ENCODE measurements around the gene NR3C2.
A peak's percentile ranks its signal among the peaks of the same experiment; 100 is the strongest.

NR3C2 gene

DNA sequence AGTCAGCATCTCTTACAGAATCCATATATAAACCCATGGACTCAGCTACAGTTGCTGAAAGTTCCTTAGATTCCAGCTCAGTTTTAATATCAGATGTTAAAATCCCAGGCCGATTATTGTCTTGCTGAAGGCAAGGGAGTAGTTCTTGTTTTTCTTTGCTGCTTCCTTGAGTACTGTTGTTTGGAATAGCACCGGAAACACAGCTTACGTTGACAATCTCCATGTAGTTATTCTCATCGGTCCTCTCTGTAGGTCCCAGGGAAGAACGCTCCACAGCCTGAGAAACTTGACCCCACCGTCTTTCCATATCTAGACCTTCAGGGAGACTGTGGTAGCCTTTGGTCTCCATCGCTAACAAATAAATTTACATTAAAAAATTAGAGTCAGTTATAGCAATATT, 5.7 kb downstream of the NR3C2 start:
- H3K4me1 ChIP-seq (ENCODE audit: control extremely low read depth in 1 of 4, control insufficient read depth in 4 of 4, insufficient read depth in 4 of 4, low read length in 3 of 4): peaks cover 2 to 13% (median 5%) of the 10 kb centered on the region in 4 experiments
- no peak for DNase-seq
- H3K27ac ChIP-seq (ENCODE audit: insufficient read depth in 1 of 2, low read depth in 1 of 2, low read length in 2 of 2, poor library complexity in 1 of 2, severe bottlenecking in 2 of 2): no peak overlapping the region
- H3K36me3 ChIP-seq (ENCODE audit: control insufficient read depth in 4 of 4, insufficient read depth in 4 of 4, low read length in 3 of 4): no peaks in the 10 kb centered on the region
- ChIA-PET POLR2A (no interaction called here), CTCF (interaction anchor here (1.1 to 1.3 kb wide), 2 partner anchors 9 to 11 kb away, joined by 3 read pairs; no protein-coding TSS in a partner anchor)
- no peak overlapping the region for H3K4me3 ChIP-seq (ENCODE audit: control insufficient read depth in 1 of 7, extremely low read depth in 1 of 7, insufficient read depth in 4 of 7, low read depth in 2 of 7, low read length in 6 of 7)
- 92% methylated on average over 5 of the region's 7 CpGs for WGBS (ENCODE audit: insufficient coverage)
- H3K27me3 ChIP-seq (replicated peaks in 2 of 5; ENCODE audit: control insufficient read depth in 4 of 5, insufficient read depth in 5 of 5, low read length in 4 of 5): peaks cover 11 to 26% (median 16%) of the 10 kb centered on the region in 5 experiments
- no peaks in the 10 kb centered on the region for H3K9me3 ChIP-seq (ENCODE audit: control extremely low read depth in 1 of 5, control insufficient read depth in 4 of 5, insufficient read depth in 2 of 5, low read depth in 1 of 5, low read length in 4 of 5)

DNA sequence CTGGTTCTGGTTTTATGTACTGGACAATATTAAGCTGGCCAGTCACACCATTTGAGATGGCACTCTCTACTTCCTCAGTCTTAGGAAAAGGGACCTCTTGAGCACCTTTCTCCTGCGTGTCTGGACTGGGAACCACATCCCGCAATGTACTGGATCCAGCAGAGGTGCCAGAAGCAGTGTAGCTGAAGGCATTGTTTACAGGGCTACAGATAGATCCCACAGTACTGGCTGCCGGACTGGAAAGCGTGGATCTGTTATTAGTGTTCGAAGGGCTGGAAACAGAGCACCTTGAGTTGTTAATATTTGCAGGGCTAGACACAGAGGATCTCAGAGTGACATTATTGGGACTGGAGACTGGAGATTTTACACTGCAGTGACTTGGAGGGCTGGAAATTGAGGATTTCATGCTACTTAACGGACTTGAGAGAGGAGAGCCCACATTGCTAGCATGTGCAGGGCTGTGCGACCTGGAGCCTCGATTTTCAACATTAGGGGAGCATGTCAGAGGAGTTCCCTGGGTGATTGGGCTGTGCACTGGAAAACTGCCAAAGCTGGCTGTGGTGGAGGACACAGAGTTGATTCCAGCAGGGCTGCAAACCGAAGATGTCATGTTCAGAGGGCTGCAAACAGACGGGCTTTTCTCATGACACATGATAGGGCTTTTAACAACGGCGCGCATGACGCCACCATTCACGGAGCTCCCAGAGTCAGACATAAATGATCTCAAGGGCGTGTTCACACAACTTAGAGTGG, 6.4 kb downstream of the NR3C2 start:
- POLR2A ChIA-PET: no interaction called here

DNA sequence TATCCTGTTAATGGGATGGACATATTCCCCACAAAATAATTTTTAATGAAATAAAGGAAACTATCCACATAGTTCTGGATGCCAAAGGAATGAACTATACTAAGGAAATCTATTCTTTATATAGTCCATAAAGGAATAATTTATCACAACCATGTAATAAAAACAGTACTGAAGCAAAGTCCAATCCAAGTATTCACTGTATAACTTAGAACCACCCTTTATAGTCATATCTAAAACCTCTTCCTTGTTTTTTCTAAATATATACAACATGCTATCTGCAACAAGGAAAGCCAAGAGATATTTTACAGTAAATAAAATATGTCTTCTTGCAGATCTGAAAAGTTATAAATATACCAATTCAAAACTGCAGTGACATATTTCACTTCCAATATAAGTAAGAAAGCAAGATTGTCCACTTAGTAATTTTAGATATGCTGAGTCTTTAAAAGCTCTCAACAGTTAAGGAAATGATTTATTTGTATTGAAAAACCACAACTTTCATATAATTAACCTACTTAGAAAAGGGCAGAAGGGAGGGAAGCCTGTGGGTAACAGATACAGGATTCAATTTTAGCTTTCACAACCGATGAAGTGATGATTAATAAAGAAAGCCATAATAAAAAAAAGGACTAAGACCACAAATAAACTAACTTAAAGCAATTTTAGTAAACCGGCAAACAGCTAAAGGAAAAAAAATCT, 8.0 kb downstream of the NR3C2 start:
- no peaks in the 10 kb centered on the region for H3K36me3 ChIP-seq (ENCODE audit: control insufficient read depth in 4 of 4, insufficient read depth in 4 of 4, low read length in 3 of 4)
- peaks cover 0 to 6% (median 2%) of the 10 kb centered on the region in 5 experiments for H3K27me3 ChIP-seq (replicated peaks in 2 of 5; ENCODE audit: control insufficient read depth in 4 of 5, insufficient read depth in 5 of 5, low read length in 4 of 5)
- POLR2A ChIA-PET: no interaction called here
- H3K4me3 ChIP-seq (ENCODE audit: control insufficient read depth in 1 of 7, extremely low read depth in 1 of 7, insufficient read depth in 4 of 7, low read depth in 2 of 7, low read length in 6 of 7): no peak overlapping the region
- no peak overlapping the region for H3K27ac ChIP-seq (ENCODE audit: insufficient read depth in 1 of 2, low read depth in 1 of 2, low read length in 2 of 2, poor library complexity in 1 of 2, severe bottlenecking in 2 of 2)
- no peaks in the 10 kb centered on the region for H3K9me3 ChIP-seq (ENCODE audit: control extremely low read depth in 1 of 5, control insufficient read depth in 4 of 5, insufficient read depth in 2 of 5, low read depth in 1 of 5, low read length in 4 of 5)
- no CpG with 5 or more reads among the region's 2 CpGs for WGBS (ENCODE audit: insufficient coverage)
- DNase-seq: peak; percentile 43 to 87 (median 77)
- CTCF ChIA-PET: no interaction called here
- H3K4me1 ChIP-seq (ENCODE audit: control extremely low read depth in 1 of 4, control insufficient read depth in 4 of 4, insufficient read depth in 4 of 4, low read length in 3 of 4): peaks cover 0 to 9% (median 3%) of the 10 kb centered on the region in 4 experiments

More for the DNA sequence above, 6.4 kb downstream of the NR3C2 start:
- DNase-seq: no peak
- H3K9me3 ChIP-seq (ENCODE audit: control extremely low read depth in 1 of 5, control insufficient read depth in 4 of 5, insufficient read depth in 2 of 5, low read depth in 1 of 5, low read length in 4 of 5): no peaks in the 10 kb centered on the region
- CTCF ChIA-PET: interaction anchor here (1.1 to 1.3 kb wide), 2 partner anchors 10 to 11 kb away, joined by 3 read pairs; no protein-coding TSS in a partner anchor
- WGBS (ENCODE audit: insufficient coverage): 92% methylated on average over 16 of the region's 16 CpGs
- H3K27me3 ChIP-seq (replicated peaks in 2 of 5; ENCODE audit: control insufficient read depth in 4 of 5, insufficient read depth in 5 of 5, low read length in 4 of 5): peaks cover 5 to 19% (median 10%) of the 10 kb centered on the region in 5 experiments
- H3K27ac ChIP-seq (ENCODE audit: insufficient read depth in 1 of 2, low read depth in 1 of 2, low read length in 2 of 2, poor library complexity in 1 of 2, severe bottlenecking in 2 of 2): no peak overlapping the region
- H3K4me3 ChIP-seq (ENCODE audit: control insufficient read depth in 1 of 7, extremely low read depth in 1 of 7, insufficient read depth in 4 of 7, low read depth in 2 of 7, low read length in 6 of 7): no peak overlapping the region
- H3K4me1 ChIP-seq (ENCODE audit: control extremely low read depth in 1 of 4, control insufficient read depth in 4 of 4, insufficient read depth in 4 of 4, low read length in 3 of 4): peaks cover 0 to 9% (median 3%) of the 10 kb centered on the region in 4 experiments
- no peaks in the 10 kb centered on the region for H3K36me3 ChIP-seq (ENCODE audit: control insufficient read depth in 4 of 4, insufficient read depth in 4 of 4, low read length in 3 of 4)

DNA sequence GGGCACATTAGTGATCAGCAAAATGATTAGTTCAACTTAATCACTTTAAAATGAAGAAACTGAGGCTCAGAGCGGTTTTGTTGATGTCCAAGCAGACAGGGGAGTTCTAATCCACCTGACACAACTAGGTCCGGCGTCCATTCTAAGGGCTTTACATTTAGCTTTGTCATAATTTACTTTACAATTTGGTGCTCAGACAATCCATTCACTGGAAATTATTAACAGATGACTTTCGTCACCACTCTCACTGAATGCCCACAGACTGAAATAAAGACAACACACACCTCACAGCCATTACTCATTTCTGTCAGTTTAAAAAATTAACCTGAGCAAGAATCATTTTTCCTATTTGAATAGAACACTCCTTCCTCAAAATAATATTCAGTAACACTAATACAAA, 10.8 kb downstream of the NR3C2 start:
- Histone ChIP-seq H3K27me3 (replicated peaks in 2 of 5; ENCODE audit: control insufficient read depth in 4 of 5, insufficient read depth in 5 of 5, low read length in 4 of 5) (peaks cover 0 to 4% (median 0%) of the 10 kb centered on the region in 5 experiments), H3K9me3 (ENCODE audit: control extremely low read depth in 1 of 5, control insufficient read depth in 4 of 5, insufficient read depth in 2 of 5, low read depth in 1 of 5, low read length in 4 of 5) (no peaks in the 10 kb centered on the region), H3K4me1 (ENCODE audit: control extremely low read depth in 1 of 4, control insufficient read depth in 4 of 4, insufficient read depth in 4 of 4, low read length in 3 of 4) (peaks cover 0 to 9% (median 4%) of the 10 kb centered on the region in 4 experiments), H3K36me3 (ENCODE audit: control insufficient read depth in 4 of 4, insufficient read depth in 4 of 4, low read length in 3 of 4) (no peaks in the 10 kb centered on the region), H3K4me3 (ENCODE audit: control insufficient read depth in 1 of 7, extremely low read depth in 1 of 7, insufficient read depth in 4 of 7, low read depth in 2 of 7, low read length in 6 of 7) (no peak overlapping the region), H3K27ac (ENCODE audit: insufficient read depth in 1 of 2, low read depth in 1 of 2, low read length in 2 of 2, poor library complexity in 1 of 2, severe bottlenecking in 2 of 2) (no peak overlapping the region)
- POLR2A ChIA-PET: no interaction called here
- CTCF ChIA-PET: no interaction called here
- 98% methylated on average over 4 of the region's 4 CpGs for WGBS (ENCODE audit: insufficient coverage)
- no peak for DNase-seq

DNA sequence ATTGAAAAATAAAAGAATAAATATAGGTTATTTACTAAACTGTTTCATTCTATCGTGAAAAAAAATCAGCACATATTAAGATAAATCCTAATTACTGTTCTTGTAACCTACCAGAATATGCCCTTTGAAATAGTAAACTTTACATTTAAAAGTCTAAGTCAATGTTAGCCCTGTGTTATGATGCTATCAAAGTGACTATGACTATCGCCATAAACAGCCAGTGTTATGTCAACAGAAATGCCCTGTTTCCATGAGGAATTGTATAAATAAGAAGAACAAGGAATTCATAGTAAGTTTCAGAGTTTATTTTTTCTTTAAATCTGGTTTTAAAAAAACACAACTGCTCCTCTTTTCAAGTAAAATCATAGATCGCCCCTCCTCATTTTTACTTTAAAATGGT, 11.4 kb downstream of the NR3C2 start:
- DNase-seq: no peak
- Histone ChIP-seq H3K9me3 (ENCODE audit: control extremely low read depth in 1 of 5, control insufficient read depth in 4 of 5, insufficient read depth in 2 of 5, low read depth in 1 of 5, low read length in 4 of 5) (no peaks in the 10 kb centered on the region), H3K36me3 (ENCODE audit: control insufficient read depth in 4 of 4, insufficient read depth in 4 of 4, low read length in 3 of 4) (no peaks in the 10 kb centered on the region), H3K27ac (ENCODE audit: insufficient read depth in 1 of 2, low read depth in 1 of 2, low read length in 2 of 2, poor library complexity in 1 of 2, severe bottlenecking in 2 of 2) (no peak overlapping the region), H3K4me1 (ENCODE audit: control extremely low read depth in 1 of 4, control insufficient read depth in 4 of 4, insufficient read depth in 4 of 4, low read length in 3 of 4) (peaks cover 0 to 12% (median 6%) of the 10 kb centered on the region in 4 experiments), H3K4me3 (ENCODE audit: control insufficient read depth in 1 of 7, extremely low read depth in 1 of 7, insufficient read depth in 4 of 7, low read depth in 2 of 7, low read length in 6 of 7) (no peak overlapping the region), H3K27me3 (replicated peaks in 2 of 5; ENCODE audit: control insufficient read depth in 4 of 5, insufficient read depth in 5 of 5, low read length in 4 of 5) (peaks cover 0 to 4% (median 0%) of the 10 kb centered on the region in 5 experiments)
- ChIA-PET CTCF (no interaction called here), POLR2A (no interaction called here)
- no CpG with 5 or more reads among the region's 3 CpGs for WGBS (ENCODE audit: insufficient coverage)

DNA sequence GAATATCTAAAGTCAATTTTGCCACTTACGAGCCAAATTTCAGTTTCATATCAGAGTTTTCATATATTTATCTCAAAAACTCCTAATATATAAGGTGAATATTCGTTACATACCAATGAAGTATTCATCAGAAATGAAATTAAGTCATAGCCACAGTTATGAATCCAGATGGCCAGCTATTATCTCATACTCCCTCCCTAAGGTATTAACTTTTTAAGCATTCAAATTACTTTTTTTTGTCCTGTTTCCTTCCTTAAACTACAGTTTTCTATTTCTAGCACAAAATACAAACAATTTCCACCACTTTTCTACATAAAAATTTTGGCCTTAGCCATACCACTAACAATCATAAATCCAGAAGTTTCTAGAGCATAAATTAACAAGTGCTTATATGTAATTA, 13.0 kb downstream of the NR3C2 start:
- Histone ChIP-seq H3K9me3 (ENCODE audit: control extremely low read depth in 1 of 5, control insufficient read depth in 4 of 5, insufficient read depth in 2 of 5, low read depth in 1 of 5, low read length in 4 of 5) (no peaks in the 10 kb centered on the region), H3K4me1 (ENCODE audit: control extremely low read depth in 1 of 4, control insufficient read depth in 4 of 4, insufficient read depth in 4 of 4, low read length in 3 of 4) (peaks cover 0 to 15% (median 8%) of the 10 kb centered on the region in 4 experiments), H3K27ac (ENCODE audit: insufficient read depth in 1 of 2, low read depth in 1 of 2, low read length in 2 of 2, poor library complexity in 1 of 2, severe bottlenecking in 2 of 2) (no peak overlapping the region), H3K4me3 (ENCODE audit: control insufficient read depth in 1 of 7, extremely low read depth in 1 of 7, insufficient read depth in 4 of 7, low read depth in 2 of 7, low read length in 6 of 7) (no peak overlapping the region), H3K36me3 (ENCODE audit: control insufficient read depth in 4 of 4, insufficient read depth in 4 of 4, low read length in 3 of 4) (no peaks in the 10 kb centered on the region), H3K27me3 (replicated peaks in 2 of 5; ENCODE audit: control insufficient read depth in 4 of 5, insufficient read depth in 5 of 5, low read length in 4 of 5) (peaks cover 0 to 4% (median 0%) of the 10 kb centered on the region in 5 experiments)
- CTCF ChIA-PET: no interaction called here
- no peak for DNase-seq
- POLR2A ChIA-PET: no interaction called here
- WGBS (ENCODE audit: insufficient coverage): no CpG with 5 or more reads among the region's 2 CpGs

DNA sequence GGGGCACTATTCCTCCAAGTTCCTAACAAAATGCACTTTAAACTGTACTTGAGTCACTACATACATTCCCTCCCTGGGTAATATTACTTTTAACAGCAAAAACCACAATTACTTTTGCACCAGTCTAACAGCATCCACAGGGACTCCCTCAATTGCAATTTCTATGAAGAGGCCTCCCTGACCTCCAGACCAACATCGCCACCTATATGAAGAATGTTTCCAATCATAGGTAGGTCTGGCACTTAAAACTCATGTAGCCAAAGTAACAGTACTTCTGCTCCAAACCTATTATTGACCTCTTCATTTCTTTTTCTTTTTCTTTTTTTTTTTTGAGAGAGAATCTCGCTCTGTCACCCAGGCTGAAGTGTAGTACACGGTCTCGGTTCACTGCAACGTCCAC, 15.6 kb downstream of the NR3C2 start:
- Histone ChIP-seq H3K9me3 (ENCODE audit: control extremely low read depth in 1 of 5, control insufficient read depth in 4 of 5, insufficient read depth in 2 of 5, low read depth in 1 of 5, low read length in 4 of 5) (no peaks in the 10 kb centered on the region), H3K4me3 (ENCODE audit: control insufficient read depth in 1 of 7, extremely low read depth in 1 of 7, insufficient read depth in 4 of 7, low read depth in 2 of 7, low read length in 6 of 7) (no peak overlapping the region), H3K36me3 (ENCODE audit: control insufficient read depth in 4 of 4, insufficient read depth in 4 of 4, low read length in 3 of 4) (no peaks in the 10 kb centered on the region), H3K27ac (ENCODE audit: insufficient read depth in 1 of 2, low read depth in 1 of 2, low read length in 2 of 2, poor library complexity in 1 of 2, severe bottlenecking in 2 of 2) (no peak overlapping the region), H3K4me1 (ENCODE audit: control extremely low read depth in 1 of 4, control insufficient read depth in 4 of 4, insufficient read depth in 4 of 4, low read length in 3 of 4) (peaks cover 0 to 15% (median 8%) of the 10 kb centered on the region in 4 experiments), H3K27me3 (replicated peaks in 2 of 5; ENCODE audit: control insufficient read depth in 4 of 5, insufficient read depth in 5 of 5, low read length in 4 of 5) (peaks cover 0 to 2% (median 0%) of the 10 kb centered on the region in 5 experiments)
- no peak for DNase-seq
- ChIA-PET POLR2A (no interaction called here), CTCF (interaction anchor here (1.1 kb wide), 1 partner anchor 13 kb away, joined by 3 read pairs; no protein-coding TSS in a partner anchor)
- 96% methylated on average over 4 of the region's 5 CpGs for WGBS (ENCODE audit: insufficient coverage)

All from common myeloid progenitor, CD34-positive (primary cell).